BLaER1 (cell line): ENCODE measurements around the gene HMX1.

ENCODE experiments used
- H3K27ac ChIP-seq: shearing (Covaris generic); formaldehyde crosslinking; 2 replicates; pipeline ENCODE4 v1.8.1; 2022
- H3K27me3 ChIP-seq: shearing (Covaris generic); formaldehyde crosslinking; 2 replicates; pipeline ENCODE4 v1.8.1; 2022
- H3K36me3 ChIP-seq: shearing (Covaris generic); formaldehyde crosslinking; 2 replicates; pipeline ENCODE4 v1.8.1; 2022
- H3K4me1 ChIP-seq: shearing (Covaris generic); formaldehyde crosslinking; 2 replicates; pipeline ENCODE4 v1.8.1; 2022
- H3K4me2 ChIP-seq: shearing (Covaris generic); formaldehyde crosslinking; 2 replicates; pipeline ENCODE4 v1.8.1; 2022
- H3K4me3 ChIP-seq: shearing (Covaris generic); formaldehyde crosslinking; 2 replicates; pipeline ENCODE4 v1.8.1; 2022
- H3K9ac ChIP-seq: shearing (Covaris generic); formaldehyde crosslinking; 2 replicates; pipeline ENCODE4 v1.8.1; 2022
- H3K9me3 ChIP-seq: shearing (Covaris generic); formaldehyde crosslinking; 2 replicates; pipeline ENCODE4 v1.8.1; 2022
- H4K20me1 ChIP-seq: shearing (Covaris generic); formaldehyde crosslinking; 2 replicates; pipeline ENCODE4 v1.8.1; 2022
- Cebpa-rat ChIP-seq: shearing (Covaris generic); IDR thresholded peaks from 2 replicates; pipeline ENCODE4 v1.8.1; 2022

HMX1 gene

DNA sequence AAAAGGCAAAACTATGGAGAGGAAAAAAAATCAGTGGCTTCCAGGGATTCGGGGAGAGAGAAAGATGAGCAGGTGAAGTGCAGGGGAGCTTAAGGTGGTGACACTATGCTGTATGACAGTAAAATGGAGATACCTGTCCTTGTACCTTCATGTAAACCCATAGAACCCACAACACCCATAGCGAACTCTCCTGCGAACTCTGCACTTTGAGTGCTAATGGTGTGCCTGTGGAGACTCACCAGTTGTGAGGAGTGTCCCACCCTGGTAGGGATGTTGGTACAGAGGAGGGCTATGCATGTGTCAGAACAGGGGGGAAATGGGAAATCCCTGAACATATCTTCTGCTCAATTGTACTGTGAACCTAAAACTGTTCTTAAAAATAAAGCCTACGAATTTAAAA, 42.8 kb downstream of the HMX1 start:
- Histone ChIP-seq H3K4me2 (no peak overlapping the region), H3K27me3 (no peaks in the 10 kb centered on the region), H3K9me3 (0 out of 2 replicates have a peak, but pooled peaks cover 7% of the 10 kb centered on the region), H4K20me1 (no peaks in the 10 kb centered on the region), H3K4me3 (no peak overlapping the region), H3K9ac (no peak overlapping the region), H3K27ac (no peak overlapping the region), H3K36me3 (no peaks in the 10 kb centered on the region), H3K4me1 (peaks cover 27% of the 10 kb centered on the region)
- no peak for TF ChIP-seq Cebpa-rat

- no peak overlapping the region for H3K4me2 ChIP-seq
- peaks cover 33% of the 10 kb centered on the region for H3K4me1 ChIP-seq
- H3K9ac ChIP-seq, result no peak overlapping the region
- H3K27ac ChIP-seq, result no peak overlapping the region
- no peak for TF ChIP-seq Cebpa-rat
- H3K36me3 ChIP-seq, result no peaks in the 10 kb centered on the region
- no peaks in the 10 kb centered on the region for H3K27me3 ChIP-seq
- H3K9me3 ChIP-seq, result no peaks in the 10 kb centered on the region
- no peaks in the 10 kb centered on the region for H4K20me1 ChIP-seq
- H3K4me3 ChIP-seq, result no peak overlapping the region
These were observed 50.3 kb downstream of the HMX1 start for GRCh38 chr4:8821151-8821950.

DNA sequence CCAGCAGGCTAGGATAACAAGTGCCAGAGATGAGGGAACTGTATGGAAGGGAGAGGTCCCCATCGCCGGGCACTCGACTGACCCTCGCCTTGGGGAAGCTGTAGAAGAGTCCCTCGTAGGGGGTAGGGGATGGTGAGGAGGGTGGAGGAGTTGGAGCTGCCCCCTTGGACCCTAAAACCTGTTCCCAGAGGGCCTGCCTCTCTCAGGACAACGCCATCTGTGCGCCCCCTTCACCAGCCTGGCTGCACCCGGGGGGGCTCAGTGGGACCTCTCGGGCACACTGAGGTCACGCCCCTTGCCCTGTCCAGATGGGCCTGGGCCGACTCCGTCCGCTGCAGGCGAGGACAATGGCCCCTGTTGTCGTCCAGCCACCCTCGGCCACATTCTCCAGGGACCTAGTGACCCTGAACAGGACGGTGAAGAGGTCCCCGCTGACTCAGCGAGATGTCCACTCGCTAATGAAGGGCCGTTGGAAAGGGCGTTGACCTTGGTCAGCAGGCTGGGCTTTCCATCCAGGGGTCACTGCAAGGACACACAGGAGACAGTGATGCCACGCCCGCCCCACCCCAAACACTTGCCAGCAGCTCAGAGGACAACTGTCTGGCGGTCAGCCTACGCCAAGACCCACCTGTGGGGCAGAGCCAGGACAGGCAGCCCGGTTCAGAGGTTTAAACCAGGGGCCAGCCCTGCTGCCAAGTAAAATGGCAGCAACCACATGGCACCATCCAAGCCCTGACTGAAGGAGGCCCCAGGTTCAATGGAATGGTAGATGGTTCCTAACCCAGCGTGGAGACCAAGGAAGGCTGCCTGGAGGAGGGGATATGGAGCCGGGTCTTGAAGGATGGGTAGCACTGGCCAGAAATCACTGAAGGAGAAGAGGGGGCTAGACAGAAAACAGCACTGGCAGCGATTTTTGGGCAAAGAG, 51.2 kb downstream of the HMX1 start:
- TF ChIP-seq Cebpa-rat, result no peak
- Histone ChIP-seq H3K4me1 (peaks cover 33% of the 10 kb centered on the region), H3K27ac (no peak overlapping the region), H3K9ac (no peak overlapping the region), H3K4me2 (peak overlapping the region; percentile 70; the same call in 1 of the 2 replicates), H3K36me3 (no peaks in the 10 kb centered on the region), H3K27me3 (no peaks in the 10 kb centered on the region), H4K20me1 (no peaks in the 10 kb centered on the region), H3K9me3 (no peaks in the 10 kb centered on the region), H3K4me3 (no peak overlapping the region)

GRCh38 chr4:8819473-8820177, 52.0 kb downstream of the HMX1 start:
- no peak for TF ChIP-seq Cebpa-rat
- Histone ChIP-seq H3K9ac (no peak overlapping the region), H3K27ac (peak overlapping the region; percentile 58; the same call in 1 of the 2 replicates), H4K20me1 (no peaks in the 10 kb centered on the region), H3K36me3 (no peaks in the 10 kb centered on the region), H3K4me2 (peak overlapping the region; percentile 70), H3K9me3 (no peaks in the 10 kb centered on the region), H3K4me3 (no peak overlapping the region), H3K4me1 (peaks cover 33% of the 10 kb centered on the region), H3K27me3 (no peaks in the 10 kb centered on the region)

DNA sequence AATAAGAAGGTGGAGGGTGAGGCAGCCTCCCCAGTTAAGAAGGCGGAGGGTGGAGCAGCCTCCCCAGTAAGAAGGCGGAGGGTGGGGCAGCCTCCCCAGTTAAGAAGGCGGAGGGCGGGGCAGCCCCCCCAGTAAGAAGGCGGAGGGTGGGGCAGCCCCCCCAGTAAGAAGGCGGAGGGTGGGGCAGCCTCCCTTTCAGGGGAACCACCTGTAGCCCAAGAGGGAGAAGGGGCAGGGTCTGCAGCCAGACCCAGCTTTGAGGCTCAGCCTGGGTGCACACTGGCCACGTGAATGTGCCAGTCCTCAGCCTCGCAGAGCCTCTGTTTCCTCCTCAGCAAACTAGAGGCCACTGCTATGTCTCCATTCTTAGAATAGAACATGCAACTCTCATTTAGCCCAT, 52.6 kb downstream of the HMX1 start:
- Histone ChIP-seq H3K9ac (no peak overlapping the region), H3K4me2 (peak overlapping the region; percentile 70), H3K27ac (peak overlapping the region; percentile 58), H3K4me3 (no peak overlapping the region), H3K4me1 (peaks cover 33% of the 10 kb centered on the region), H4K20me1 (no peaks in the 10 kb centered on the region), H3K36me3 (no peaks in the 10 kb centered on the region), H3K27me3 (no peaks in the 10 kb centered on the region), H3K9me3 (no peaks in the 10 kb centered on the region)
- no peak for TF ChIP-seq Cebpa-rat

DNA sequence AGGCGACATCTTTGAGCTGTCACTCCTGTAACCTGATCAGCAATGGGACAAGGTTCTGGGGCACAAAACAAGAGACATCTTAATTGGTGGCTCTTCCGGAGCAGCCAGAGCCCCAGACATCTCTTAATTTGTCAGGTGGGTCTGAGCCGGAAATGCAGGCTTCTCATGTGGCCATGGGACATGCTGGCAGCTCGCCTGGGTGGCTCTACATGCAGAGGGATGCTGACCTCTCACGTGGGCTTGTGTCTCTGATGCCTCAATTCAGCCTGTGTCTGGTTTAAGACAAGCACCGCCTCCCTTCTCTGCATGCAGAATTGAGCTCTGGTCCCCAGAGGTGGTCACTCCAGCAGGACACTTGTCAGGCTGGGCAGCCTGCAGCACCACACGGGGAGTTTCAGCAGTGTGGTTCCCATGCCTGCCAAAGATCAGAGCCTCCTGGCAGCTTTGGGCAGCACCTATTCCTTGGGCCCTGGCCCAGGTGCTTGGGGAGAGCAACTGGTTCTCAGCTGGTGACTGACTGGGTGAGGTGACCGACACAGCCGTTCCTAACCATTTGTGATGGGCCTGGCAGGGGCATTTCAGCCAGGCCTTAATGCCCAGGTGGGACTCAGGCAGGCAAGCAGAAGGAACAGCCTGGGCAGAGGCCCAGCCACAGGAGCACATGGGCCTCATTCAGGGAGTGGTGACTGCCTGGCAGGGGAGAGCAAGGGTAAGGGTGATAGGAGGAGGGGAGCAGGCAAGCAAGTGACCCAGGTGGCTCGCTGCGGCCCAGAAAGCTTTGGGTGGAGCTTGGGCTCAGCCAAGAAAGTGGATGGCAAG, 53.4 kb downstream of the HMX1 start:
- Histone ChIP-seq H4K20me1 (no peaks in the 10 kb centered on the region), H3K36me3 (no peaks in the 10 kb centered on the region), H3K27ac (peak overlapping the region; percentile 58), H3K4me1 (peaks cover 33% of the 10 kb centered on the region), H3K4me3 (no peak overlapping the region), H3K27me3 (no peaks in the 10 kb centered on the region), H3K4me2 (peak overlapping the region; percentile 70), H3K9me3 (no peaks in the 10 kb centered on the region), H3K9ac (no peak overlapping the region)
- no peak for TF ChIP-seq Cebpa-rat

- Histone ChIP-seq H3K27ac (no peak overlapping the region), H3K36me3 (no peaks in the 10 kb centered on the region), H3K4me1 (peaks cover 33% of the 10 kb centered on the region), H3K9ac (no peak overlapping the region), H3K4me3 (no peak overlapping the region), H3K4me2 (peak overlapping the region; percentile 70), H3K27me3 (no peaks in the 10 kb centered on the region), H3K9me3 (no peaks in the 10 kb centered on the region), H4K20me1 (no peaks in the 10 kb centered on the region)
- TF ChIP-seq Cebpa-rat, result no peak
These were observed 53.9 kb downstream of the HMX1 start for GRCh38 chr4:8817813-8818062.

DNA sequence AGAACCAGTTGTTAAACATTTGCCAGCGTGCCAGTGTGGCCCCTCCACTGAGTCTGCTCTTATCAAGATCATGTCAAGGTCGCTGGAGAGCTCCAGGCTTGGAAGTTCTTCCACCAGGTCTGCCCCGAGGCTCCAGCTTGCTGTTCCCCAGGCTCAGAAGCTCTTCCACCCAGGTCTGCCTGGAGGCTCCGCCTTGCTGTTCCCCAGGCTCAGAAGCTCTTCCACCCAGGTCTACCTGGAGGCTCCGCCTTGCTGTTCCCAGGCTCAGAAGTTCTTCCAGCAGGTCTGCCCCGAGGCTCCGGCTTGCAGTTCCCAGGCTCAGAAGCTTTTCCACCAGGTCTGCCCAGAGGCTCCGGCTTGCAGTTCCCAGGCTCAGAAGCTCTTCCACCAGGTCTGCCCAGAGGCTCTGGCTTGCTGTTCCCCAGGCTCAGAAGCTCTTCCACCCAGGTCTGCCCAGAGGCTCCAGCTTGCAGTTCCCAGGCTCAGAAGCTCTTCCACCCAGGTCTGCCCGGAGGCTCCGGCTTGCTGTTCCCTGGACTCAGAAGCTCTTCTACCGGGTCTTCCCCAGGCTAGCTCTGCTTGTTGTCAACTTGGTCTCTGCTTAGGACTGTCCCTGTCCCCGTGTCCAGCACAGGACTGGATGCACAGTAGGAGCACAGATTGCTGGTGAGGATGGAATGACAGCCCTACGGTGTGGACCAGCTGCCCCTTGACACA, 54.4 kb downstream of the HMX1 start:
- no peak overlapping the region for H3K9ac ChIP-seq
- no peaks in the 10 kb centered on the region for H3K9me3 ChIP-seq
- H4K20me1 ChIP-seq, result no peaks in the 10 kb centered on the region
- peaks cover 33% of the 10 kb centered on the region for H3K4me1 ChIP-seq
- H3K4me2 ChIP-seq, result peak overlapping the region; percentile 70
- H3K27me3 ChIP-seq, result no peaks in the 10 kb centered on the region
- H3K27ac ChIP-seq, result no peak overlapping the region
- TF ChIP-seq Cebpa-rat, result no peak
- no peaks in the 10 kb centered on the region for H3K36me3 ChIP-seq
- H3K4me3 ChIP-seq, result no peak overlapping the region
